GDM1 (cell line): ENCODE data around the gene ABCC12.

Source experiments
- DNase-seq: peaks from one replicate; lab custom pipeline; 2025; lab: John Stamatoyannopoulos, UW

The ABCC12 gene

GRCh38 chr16:48132696-48133095 is 23.1 kb downstream of the ABCC12 start:
- no peak for DNase-seq

GRCh38 chr16:48131201-48131935 is 24.4 kb downstream of the ABCC12 start:
- no peak for DNase-seq

GRCh38 chr16:48129926-48130325 is 25.9 kb downstream of the ABCC12 start:
- no peak for DNase-seq

GRCh38 chr16:48128769-48129168 is 27.0 kb downstream of the ABCC12 start:
- no peak for DNase-seq

- DNase-seq: no peak
Observed at GRCh38 chr16:48126801-48127644, 28.8 kb downstream of the ABCC12 start.

- no peak for DNase-seq
Observed at GRCh38 chr16:48125888-48126287, 29.9 kb downstream of the ABCC12 start.

- no peak for DNase-seq
Observed at GRCh38 chr16:48124266-48124665, 31.5 kb downstream of the ABCC12 start.

- no peak for DNase-seq
Observed at GRCh38 chr16:48123104-48123788, 32.5 kb downstream of the ABCC12 start.

GRCh38 chr16:48121276-48121675 is 34.5 kb downstream of the ABCC12 start:
- no peak for DNase-seq

GRCh38 chr16:48118841-48119240 is 37.0 kb downstream of the ABCC12 start:
- DNase-seq: no peak

- DNase-seq: peak; percentile 35
Observed at GRCh38 chr16:48117217-48118105, 38.3 kb downstream of the ABCC12 start.

- no peak for DNase-seq
Observed at GRCh38 chr16:48115299-48115698, 40.5 kb downstream of the ABCC12 start.

- no peak for DNase-seq
Observed at GRCh38 chr16:48114410-48114809, 41.4 kb downstream of the ABCC12 start.

GRCh38 chr16:48113471-48113870 is 42.3 kb downstream of the ABCC12 start:
- DNase-seq: no peak

GRCh38 chr16:48113001-48113400 is 42.8 kb downstream of the ABCC12 start:
- DNase-seq: no peak

- DNase-seq: no peak
Observed at GRCh38 chr16:48112600-48112999, 43.2 kb downstream of the ABCC12 start.

- no peak for DNase-seq
Observed at GRCh38 chr16:48110982-48111381, 44.8 kb downstream of the ABCC12 start.

- no peak for DNase-seq
Observed at GRCh38 chr16:48110000-48110399, 45.8 kb downstream of the ABCC12 start.

GRCh38 chr16:48109475-48109874 is 46.3 kb downstream of the ABCC12 start:
- DNase-seq: no peak

GRCh38 chr16:48106446-48106845 is 49.3 kb downstream of the ABCC12 start:
- DNase-seq: no peak
